K562 (cell line): Measurements from ENCODE around the gene IL15.
"Not testable (repeated sequence)": the region's sequence is repeated elsewhere in the genome, so short reads cannot be mapped to it uniquely, and the experiment has no call there.

Source experiments
- CTCF ChIP-seq, 3 experiments: IDR thresholded peaks in 2 of 3; conservative IDR thresholded peaks in 1 of 3; 2 replicates each; pipeline ENCODE4 v1.5.1; 2011 to 2012; ENCODE audit warnings: low read length in 3 of 3, mild to moderate bottlenecking in 3 of 3, control low read depth in 2 of 3, improper control_type of control experiment in 1 of 3, inconsistent platforms in 1 of 3, low read depth in 1 of 3, mixed read lengths in 1 of 3, moderate library complexity in 1 of 3; ENCODE audit not compliant: insufficient read depth in 2 of 3
- ZBTB26 ChIP-seq: fragments of 450-650 bp; formaldehyde crosslinking; IDR thresholded peaks from 2 replicates; pipeline ENCODE4 v1.4.0; 2022; ENCODE audit warnings: missing genetic modification characterization

- TF ChIP-seq ZBTB26 (CRISPR knock-in tag); CTCF (IDR thresholded peaks at IDR 0.05 in 2 of 3, conservative IDR thresholded peaks at IDR 0.05 in 1 of 3; ENCODE audit: insufficient read depth in 2 of 3, low read depth in 1 of 3, low read length in 3 of 3): not testable (repeated sequence)
Measured at GRCh38 chr4:141689726-141690296, 53.4 kb downstream of the IL15 start.
